H1 (cell line): ENCODE results near the gene SP5. TPM values are rescaled to one million over a fixed set of nuclear protein-coding genes. Genes with fewer than 3 reads are reported as not detected.

Source experiments
- JUN ChIP-seq: IDR thresholded peaks from 2 replicates; pipeline ENCODE4 v1.6.1; 2011; ENCODE audit warnings: low read depth, mild to moderate bottlenecking, improper control_type of control experiment, low read length
- KDM4A ChIP-seq: IDR thresholded peaks from one replicate; pipeline ENCODE4 v1.7.1; 2012; ENCODE audit warnings: low read depth, mild to moderate bottlenecking, moderate library complexity, low read length, inconsistent platforms; ENCODE audit not compliant: severe bottlenecking
- SP1 ChIP-seq: IDR thresholded peaks from 2 replicates; pipeline ENCODE4 v1.6.1; 2011; ENCODE audit warnings: low read depth, low read length
- TCF12 ChIP-seq: IDR thresholded peaks from 2 replicates; pipeline ENCODE4 v1.6.1; 2011; ENCODE audit warnings: low read depth, mild to moderate bottlenecking, low read length
- polyA plus RNA-seq, 7 experiments: library from polyadenylated mRNA; depleted of rRNA in 3 of 7; stranded (reverse) in 5 of 7; unstranded in 2 of 7; fragments of >200 nt in 5 of 7; fragments of 200-250 nt in 2 of 7; gene quantifications; 1 replicate in 5 of 7; 2 replicates in 1 of 7; 4 replicates in 1 of 7; pipeline versions ENCODE4 v1.2.1 to v1.2.3, GENCODE V29; 2011 to 2013; ENCODE audit warnings: missing spikeins in 2 of 7, mixed read lengths in 2 of 7
- total RNA-seq: library from RNA; stranded (reverse); fragmentation: NEBNext Ultra II Directional; extraction: Animal tissue kit (Norgen Biotek cat#: 25700); gene quantifications from 2 replicates; pipeline ENCODE4 v1.2.1, GENCODE V29; 2021
- TF ChIP-seq, protein P1 (sequence below): fragments of 300-600 bp; sonication (generic); IDR thresholded peaks from 2 replicates; pipeline ENCODE4 v1.7.1; 2012; ENCODE audit warnings: low read length, moderate library complexity, mild to moderate bottlenecking, inconsistent platforms; ENCODE audit not compliant: insufficient replicate concordance

The SP5 gene
- total and polyA plus RNA-seq, 2 of the 8 experiments (the other 6 are each of a cell fraction or from before 2014, with no cell fraction given), result 0.17 TPM; not detected in 1

DNA sequence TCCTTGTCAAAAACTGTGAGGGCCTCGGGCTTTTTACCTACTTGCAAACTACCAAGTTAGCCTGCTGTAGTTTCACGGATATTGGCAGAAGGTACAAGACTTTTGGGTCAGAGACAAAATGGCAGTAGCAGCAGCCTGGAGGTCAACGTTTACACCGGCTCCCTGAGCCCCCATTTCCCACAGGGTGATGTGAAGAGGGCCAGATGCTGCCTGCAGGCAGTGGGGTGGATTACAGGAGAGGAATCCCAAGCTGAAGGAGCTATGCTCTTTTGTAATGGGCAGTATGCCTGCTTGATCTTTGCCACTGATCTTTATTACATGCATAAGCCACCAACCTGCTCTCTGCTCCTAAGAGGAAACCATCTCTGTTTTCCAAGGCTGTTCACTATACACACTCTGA is 29.5 kb upstream of the SP5 start (continued):
- TF ChIP-seq, protein P1, sequence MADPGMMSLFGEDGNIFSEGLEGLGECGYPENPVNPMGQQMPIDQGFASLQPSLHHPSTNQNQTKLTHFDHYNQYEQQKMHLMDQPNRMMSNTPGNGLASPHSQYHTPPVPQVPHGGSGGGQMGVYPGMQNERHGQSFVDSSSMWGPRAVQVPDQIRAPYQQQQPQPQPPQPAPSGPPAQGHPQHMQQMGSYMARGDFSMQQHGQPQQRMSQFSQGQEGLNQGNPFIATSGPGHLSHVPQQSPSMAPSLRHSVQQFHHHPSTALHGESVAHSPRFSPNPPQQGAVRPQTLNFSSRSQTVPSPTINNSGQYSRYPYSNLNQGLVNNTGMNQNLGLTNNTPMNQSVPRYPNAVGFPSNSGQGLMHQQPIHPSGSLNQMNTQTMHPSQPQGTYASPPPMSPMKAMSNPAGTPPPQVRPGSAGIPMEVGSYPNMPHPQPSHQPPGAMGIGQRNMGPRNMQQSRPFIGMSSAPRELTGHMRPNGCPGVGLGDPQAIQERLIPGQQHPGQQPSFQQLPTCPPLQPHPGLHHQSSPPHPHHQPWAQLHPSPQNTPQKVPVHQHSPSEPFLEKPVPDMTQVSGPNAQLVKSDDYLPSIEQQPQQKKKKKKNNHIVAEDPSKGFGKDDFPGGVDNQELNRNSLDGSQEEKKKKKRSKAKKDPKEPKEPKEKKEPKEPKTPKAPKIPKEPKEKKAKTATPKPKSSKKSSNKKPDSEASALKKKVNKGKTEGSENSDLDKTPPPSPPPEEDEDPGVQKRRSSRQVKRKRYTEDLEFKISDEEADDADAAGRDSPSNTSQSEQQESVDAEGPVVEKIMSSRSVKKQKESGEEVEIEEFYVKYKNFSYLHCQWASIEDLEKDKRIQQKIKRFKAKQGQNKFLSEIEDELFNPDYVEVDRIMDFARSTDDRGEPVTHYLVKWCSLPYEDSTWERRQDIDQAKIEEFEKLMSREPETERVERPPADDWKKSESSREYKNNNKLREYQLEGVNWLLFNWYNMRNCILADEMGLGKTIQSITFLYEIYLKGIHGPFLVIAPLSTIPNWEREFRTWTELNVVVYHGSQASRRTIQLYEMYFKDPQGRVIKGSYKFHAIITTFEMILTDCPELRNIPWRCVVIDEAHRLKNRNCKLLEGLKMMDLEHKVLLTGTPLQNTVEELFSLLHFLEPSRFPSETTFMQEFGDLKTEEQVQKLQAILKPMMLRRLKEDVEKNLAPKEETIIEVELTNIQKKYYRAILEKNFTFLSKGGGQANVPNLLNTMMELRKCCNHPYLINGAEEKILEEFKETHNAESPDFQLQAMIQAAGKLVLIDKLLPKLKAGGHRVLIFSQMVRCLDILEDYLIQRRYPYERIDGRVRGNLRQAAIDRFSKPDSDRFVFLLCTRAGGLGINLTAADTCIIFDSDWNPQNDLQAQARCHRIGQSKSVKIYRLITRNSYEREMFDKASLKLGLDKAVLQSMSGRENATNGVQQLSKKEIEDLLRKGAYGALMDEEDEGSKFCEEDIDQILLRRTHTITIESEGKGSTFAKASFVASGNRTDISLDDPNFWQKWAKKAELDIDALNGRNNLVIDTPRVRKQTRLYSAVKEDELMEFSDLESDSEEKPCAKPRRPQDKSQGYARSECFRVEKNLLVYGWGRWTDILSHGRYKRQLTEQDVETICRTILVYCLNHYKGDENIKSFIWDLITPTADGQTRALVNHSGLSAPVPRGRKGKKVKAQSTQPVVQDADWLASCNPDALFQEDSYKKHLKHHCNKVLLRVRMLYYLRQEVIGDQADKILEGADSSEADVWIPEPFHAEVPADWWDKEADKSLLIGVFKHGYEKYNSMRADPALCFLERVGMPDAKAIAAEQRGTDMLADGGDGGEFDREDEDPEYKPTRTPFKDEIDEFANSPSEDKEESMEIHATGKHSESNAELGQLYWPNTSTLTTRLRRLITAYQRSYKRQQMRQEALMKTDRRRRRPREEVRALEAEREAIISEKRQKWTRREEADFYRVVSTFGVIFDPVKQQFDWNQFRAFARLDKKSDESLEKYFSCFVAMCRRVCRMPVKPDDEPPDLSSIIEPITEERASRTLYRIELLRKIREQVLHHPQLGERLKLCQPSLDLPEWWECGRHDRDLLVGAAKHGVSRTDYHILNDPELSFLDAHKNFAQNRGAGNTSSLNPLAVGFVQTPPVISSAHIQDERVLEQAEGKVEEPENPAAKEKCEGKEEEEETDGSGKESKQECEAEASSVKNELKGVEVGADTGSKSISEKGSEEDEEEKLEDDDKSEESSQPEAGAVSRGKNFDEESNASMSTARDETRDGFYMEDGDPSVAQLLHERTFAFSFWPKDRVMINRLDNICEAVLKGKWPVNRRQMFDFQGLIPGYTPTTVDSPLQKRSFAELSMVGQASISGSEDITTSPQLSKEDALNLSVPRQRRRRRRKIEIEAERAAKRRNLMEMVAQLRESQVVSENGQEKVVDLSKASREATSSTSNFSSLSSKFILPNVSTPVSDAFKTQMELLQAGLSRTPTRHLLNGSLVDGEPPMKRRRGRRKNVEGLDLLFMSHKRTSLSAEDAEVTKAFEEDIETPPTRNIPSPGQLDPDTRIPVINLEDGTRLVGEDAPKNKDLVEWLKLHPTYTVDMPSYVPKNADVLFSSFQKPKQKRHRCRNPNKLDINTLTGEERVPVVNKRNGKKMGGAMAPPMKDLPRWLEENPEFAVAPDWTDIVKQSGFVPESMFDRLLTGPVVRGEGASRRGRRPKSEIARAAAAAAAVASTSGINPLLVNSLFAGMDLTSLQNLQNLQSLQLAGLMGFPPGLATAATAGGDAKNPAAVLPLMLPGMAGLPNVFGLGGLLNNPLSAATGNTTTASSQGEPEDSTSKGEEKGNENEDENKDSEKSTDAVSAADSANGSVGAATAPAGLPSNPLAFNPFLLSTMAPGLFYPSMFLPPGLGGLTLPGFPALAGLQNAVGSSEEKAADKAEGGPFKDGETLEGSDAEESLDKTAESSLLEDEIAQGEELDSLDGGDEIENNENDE, result no peak
- TF ChIP-seq TCF12, result 0 out of 2 replicates have a peak, but pooled peaks have one; percentile 5
- no peak for TF ChIP-seq KDM4A
- 0 out of 2 replicates have a peak, but pooled peaks have one; percentile 38 for TF ChIP-seq SP1
- no peak for TF ChIP-seq JUN
